ENCODE measurements around the gene ZNF613.
"Not testable (repeated sequence)": the region's sequence is repeated elsewhere in the genome, so short reads cannot be mapped to it uniquely, and the experiment has no call there.

Gene ZNF613

DNA sequence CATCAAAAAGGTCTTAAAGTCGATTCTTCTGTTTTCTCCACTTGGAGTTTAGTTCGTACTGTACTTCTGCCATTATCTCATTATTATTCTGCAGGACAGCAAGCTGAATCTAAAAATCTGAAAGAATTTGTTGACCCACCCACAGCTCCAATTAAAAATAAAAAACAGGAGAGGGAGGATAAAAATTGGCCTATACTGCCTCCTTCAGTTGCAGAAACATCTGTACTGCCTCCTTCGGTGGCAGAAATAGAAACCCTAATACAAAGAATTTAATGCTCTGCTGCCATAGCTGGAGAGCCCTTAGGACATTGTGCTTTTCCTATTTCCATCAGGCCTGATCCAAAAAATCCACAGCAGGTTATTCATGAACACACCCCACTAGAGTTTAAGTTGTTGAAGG lies 49.6 kb downstream of the ZNF613 start:
- H3K4me3 ChIP-seq (ENCODE audit: low read depth, low read length) = no peak overlapping the region
- TF ChIP-seq CTCF (IDR thresholded peaks at IDR 0.05) = no peak
- no peak overlapping the region for H3K27ac ChIP-seq
- no peak overlapping the region for H2AFZ ChIP-seq
- H3K79me2 ChIP-seq = peaks cover 4% of the 10 kb centered on the region
- no peak overlapping the region for H3K9ac ChIP-seq
- H3K9me3 ChIP-seq (ENCODE audit: control insufficient read depth, low read length) = peaks cover 1% of the 10 kb centered on the region
- peaks cover 7% of the 10 kb centered on the region for H3K36me3 ChIP-seq (ENCODE audit: control insufficient read depth, insufficient read depth, low read length)
- H3K4me1 ChIP-seq = no peaks in the 10 kb centered on the region
- no peak overlapping the region for H3K4me2 ChIP-seq (ENCODE audit: low read length)
- H3K27me3 ChIP-seq (ENCODE audit: control insufficient read depth, insufficient read depth, low read length) = no peaks in the 10 kb centered on the region

GRCh38 chr19:51977346-51977745 lies 50.1 kb downstream of the ZNF613 start:
- Histone ChIP-seq H3K36me3 (ENCODE audit: control insufficient read depth, insufficient read depth, low read length) (peaks cover 7% of the 10 kb centered on the region), H3K79me2 (peaks cover 4% of the 10 kb centered on the region), H3K4me2 (ENCODE audit: low read length) (no peak overlapping the region), H3K4me1 (no peaks in the 10 kb centered on the region), H2AFZ (no peak overlapping the region), H3K27me3 (ENCODE audit: control insufficient read depth, insufficient read depth, low read length) (no peaks in the 10 kb centered on the region), H3K4me3 (ENCODE audit: low read depth, low read length) (no peak overlapping the region), H3K9me3 (ENCODE audit: control insufficient read depth, low read length) (no peaks in the 10 kb centered on the region), H3K27ac (no peak overlapping the region), H3K9ac (no peak overlapping the region)
- TF ChIP-seq CTCF (IDR thresholded peaks at IDR 0.05) = no peak

GRCh38 chr19:51978882-51979281 lies 51.6 kb downstream of the ZNF613 start:
- TF ChIP-seq CTCF (IDR thresholded peaks at IDR 0.05) = no peak
- H3K4me3 ChIP-seq (ENCODE audit: low read depth, low read length) = no peak overlapping the region
- no peak overlapping the region for H3K9ac ChIP-seq
- H3K4me1 ChIP-seq = no peaks in the 10 kb centered on the region
- H3K27me3 ChIP-seq (ENCODE audit: control insufficient read depth, insufficient read depth, low read length) = no peaks in the 10 kb centered on the region
- no peaks in the 10 kb centered on the region for H3K36me3 ChIP-seq (ENCODE audit: control insufficient read depth, insufficient read depth, low read length)
- H3K9me3 ChIP-seq (ENCODE audit: control insufficient read depth, low read length) = no peaks in the 10 kb centered on the region
- H3K4me2 ChIP-seq (ENCODE audit: low read length) = no peak overlapping the region
- no peak overlapping the region for H3K27ac ChIP-seq
- no peak overlapping the region for H2AFZ ChIP-seq
- peaks cover 4% of the 10 kb centered on the region for H3K79me2 ChIP-seq

DNA sequence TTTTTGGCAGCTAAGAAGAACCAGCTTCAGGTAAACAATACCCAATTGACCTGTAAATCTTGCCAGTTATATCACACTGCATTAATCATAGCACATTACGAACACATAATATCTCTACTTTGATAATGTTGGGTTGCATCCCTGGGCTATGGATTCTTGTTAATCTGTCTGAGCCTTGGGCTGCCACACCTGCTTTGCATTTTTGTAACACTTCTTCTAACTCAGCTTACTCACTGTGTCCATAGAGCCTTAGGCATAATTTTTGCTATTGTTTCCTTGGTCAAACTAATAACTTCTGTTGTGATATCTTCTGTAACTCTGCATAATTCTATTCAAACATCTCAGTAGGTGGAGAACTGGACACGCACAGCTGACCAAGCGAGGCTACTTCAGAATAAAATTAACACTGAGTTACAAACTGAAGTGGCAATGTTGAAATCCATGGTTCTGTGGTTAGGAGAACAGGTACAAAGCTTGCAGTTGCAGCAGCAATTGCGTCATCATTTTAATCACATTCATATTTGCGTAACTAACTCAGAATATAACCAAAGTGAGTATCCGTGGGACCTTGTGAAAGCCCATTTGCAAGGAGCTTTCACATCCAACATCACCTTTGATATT lies 53.0 kb downstream of the ZNF613 start:
- Histone ChIP-seq H3K4me2 (ENCODE audit: low read length) (no peak overlapping the region), H3K27me3 (ENCODE audit: control insufficient read depth, insufficient read depth, low read length) (no peaks in the 10 kb centered on the region), H3K4me1 (no peaks in the 10 kb centered on the region), H2AFZ (no peak overlapping the region), H3K9ac (no peak overlapping the region), H3K4me3 (ENCODE audit: low read depth, low read length) (no peak overlapping the region), H3K79me2 (peaks cover 4% of the 10 kb centered on the region), H3K27ac (no peak overlapping the region), H3K9me3 (ENCODE audit: control insufficient read depth, low read length) (no peaks in the 10 kb centered on the region), H3K36me3 (ENCODE audit: control insufficient read depth, insufficient read depth, low read length) (no peaks in the 10 kb centered on the region)
- no peak for TF ChIP-seq CTCF (IDR thresholded peaks at IDR 0.05)

DNA sequence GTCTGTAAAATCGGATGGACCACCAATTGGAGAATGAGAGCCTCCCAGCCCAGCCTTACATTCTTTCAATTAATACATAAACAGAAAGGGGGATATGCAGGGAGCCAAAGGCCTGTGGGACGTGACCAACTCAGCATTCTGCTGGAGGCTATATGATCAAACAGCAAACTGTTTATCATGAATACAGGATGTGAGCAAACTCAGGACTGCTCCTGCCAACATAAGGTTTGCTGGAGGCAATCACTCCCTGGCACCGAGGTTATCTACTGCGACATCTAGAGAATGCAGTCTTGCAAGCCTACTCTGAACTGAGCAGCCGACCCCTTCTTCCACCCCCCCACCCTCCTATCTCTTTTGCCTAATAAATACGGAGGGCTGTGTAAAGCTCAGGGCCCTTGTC lies 53.7 kb downstream of the ZNF613 start:
- H3K36me3 ChIP-seq (ENCODE audit: control insufficient read depth, insufficient read depth, low read length); H3K9me3 ChIP-seq (ENCODE audit: control insufficient read depth, low read length); H3K79me2 ChIP-seq: not testable (repeated sequence)

More for the DNA sequence above, 53.7 kb downstream of the ZNF613 start:
- H2AFZ ChIP-seq; H3K27ac ChIP-seq; H3K27me3 ChIP-seq (ENCODE audit: control insufficient read depth, insufficient read depth, low read length); H3K4me1 ChIP-seq; H3K9ac ChIP-seq; H3K4me2 ChIP-seq (ENCODE audit: low read length); H3K4me3 ChIP-seq (ENCODE audit: low read depth, low read length): not testable (repeated sequence)

Measured in parathyroid adenoma (tissue), 2 donors.